NCI-H460 (cell line): ENCODE measurements around the gene LACRT. TPM values are rescaled to one million over a fixed set of nuclear protein-coding genes. Genes with fewer than 3 reads are reported as not detected.
"Not testable (repeated sequence)": the region's sequence is repeated elsewhere in the genome, so short reads cannot be mapped to it uniquely, and the experiment has no call there.

Experiments
- DNase-seq: peaks from one replicate; pipeline ENCODE4 v3.0.0-alpha.2; 2016; ENCODE audit warnings: low read depth; ENCODE audit errors: extremely low read depth
- total RNA-seq: library from RNA; depleted of rRNA; stranded (reverse); fragments of >200 nt; shearing (Covaris generic); gene quantifications from 2 replicates; pipeline ENCODE4 v1.2.3, GENCODE V29; 2014

The LACRT gene
- total RNA-seq, 1 experiment from 2014 or later = not detected

- DNase-seq = no peak
Measured at GRCh38 chr12:54641089-54641488, 6.4 kb upstream of the LACRT start.

- not testable (repeated sequence) for DNase-seq
Measured at GRCh38 chr12:54639112-54639511, 4.4 kb upstream of the LACRT start.

- DNase-seq = no peak
Measured at GRCh38 chr12:54631988-54632728, 2.5 kb downstream of the LACRT start.

GRCh38 chr12:54631551-54631950, 3.1 kb downstream of the LACRT start:
- no peak for DNase-seq

GRCh38 chr12:54629925-54630324, 4.8 kb downstream of the LACRT start:
- no peak for DNase-seq

- no peak for DNase-seq
Measured at GRCh38 chr12:54628186-54628846, 6.4 kb downstream of the LACRT start.

- DNase-seq = no peak
Measured at GRCh38 chr12:54627304-54627703, 7.4 kb downstream of the LACRT start.

GRCh38 chr12:54625598-54625997, 9.1 kb downstream of the LACRT start:
- DNase-seq = no peak

GRCh38 chr12:54624315-54625279, 10.1 kb downstream of the LACRT start:
- no peak for DNase-seq

GRCh38 chr12:54622463-54623183, 12.1 kb downstream of the LACRT start:
- no peak for DNase-seq

GRCh38 chr12:54616933-54617680, 17.6 kb downstream of the LACRT start:
- no peak for DNase-seq

- no peak for DNase-seq
Measured at GRCh38 chr12:54612225-54612750, 22.4 kb downstream of the LACRT start.

- no peak for DNase-seq
Measured at GRCh38 chr12:54611715-54612149, 23.0 kb downstream of the LACRT start.

- no peak for DNase-seq
Measured at GRCh38 chr12:54608769-54609168, 25.9 kb downstream of the LACRT start.

- no peak for DNase-seq
Measured at GRCh38 chr12:54608156-54608555, 26.5 kb downstream of the LACRT start.

- DNase-seq = no peak
Measured at GRCh38 chr12:54606556-54606955, 28.1 kb downstream of the LACRT start.

- DNase-seq = no peak
Measured at GRCh38 chr12:54605138-54605970, 29.3 kb downstream of the LACRT start.

- no peak for DNase-seq
Measured at GRCh38 chr12:54604436-54604835, 30.3 kb downstream of the LACRT start.

- DNase-seq = no peak
Measured at GRCh38 chr12:54603872-54604271, 30.8 kb downstream of the LACRT start.
